GM18873 (cell line): Measurements from ENCODE around the gene TMEM37.

Experiments
- ATAC-seq: cut with Tn5 transposase; IDR thresholded peaks from one replicate; pipeline ENCODE4 v1.9.1; 2021; ENCODE audit warnings: mild to moderate bottlenecking, moderate library complexity, moderate number of reproducible peaks; ENCODE audit not compliant: unreplicated experiment, low FRiP score

TMEM37 gene

GRCh38 chr2:119416299-119416923 lies 15.2 kb upstream of the TMEM37 start:
- no peak for ATAC-seq

GRCh38 chr2:119417908-119418307 lies 13.7 kb upstream of the TMEM37 start:
- no peak for ATAC-seq

GRCh38 chr2:119419065-119419464 lies 12.6 kb upstream of the TMEM37 start:
- no peak for ATAC-seq

GRCh38 chr2:119419803-119420508 lies 11.7 kb upstream of the TMEM37 start:
- ATAC-seq = no peak

- ATAC-seq = no peak
Measured at GRCh38 chr2:119421304-119421703, 10.3 kb upstream of the TMEM37 start.

- ATAC-seq = no peak
Measured at GRCh38 chr2:119421741-119422140, 9.9 kb upstream of the TMEM37 start.

- ATAC-seq = no peak
Measured at GRCh38 chr2:119422360-119423107, 9.1 kb upstream of the TMEM37 start.

GRCh38 chr2:119423108-119423444 lies 8.6 kb upstream of the TMEM37 start:
- ATAC-seq = no peak

GRCh38 chr2:119423811-119424210 lies 7.8 kb upstream of the TMEM37 start:
- no peak for ATAC-seq

- ATAC-seq = no peak
Measured at GRCh38 chr2:119424284-119425118, 7.2 kb upstream of the TMEM37 start.

GRCh38 chr2:119425119-119425405 lies 6.6 kb upstream of the TMEM37 start:
- ATAC-seq = no peak

- no peak for ATAC-seq
Measured at GRCh38 chr2:119425620-119426395, 5.8 kb upstream of the TMEM37 start.

GRCh38 chr2:119426396-119426675 lies 5.3 kb upstream of the TMEM37 start:
- no peak for ATAC-seq

GRCh38 chr2:119426801-119427395 lies 4.8 kb upstream of the TMEM37 start:
- no peak for ATAC-seq

GRCh38 chr2:119427756-119428155 lies 3.9 kb upstream of the TMEM37 start:
- no peak for ATAC-seq

GRCh38 chr2:119428488-119429224 lies 3.0 kb upstream of the TMEM37 start:
- no peak for ATAC-seq

GRCh38 chr2:119429225-119429981 lies 2.3 kb upstream of the TMEM37 start:
- ATAC-seq = no peak

- no peak for ATAC-seq
Measured at GRCh38 chr2:119430023-119430498, 1.6 kb upstream of the TMEM37 start.
